Germinal center (tissue), 1 donor: ENCODE results near the gene PCGF1.
"Not testable (repeated sequence)": the region's sequence is repeated elsewhere in the genome, so short reads cannot be mapped to it uniquely, and the experiment has no call there.

Source experiments
- DNase-seq: peaks from one replicate; pipeline ENCODE4 v3.0.0; 2012; ENCODE audit warnings: mixed read lengths, low spot score

Gene PCGF1

GRCh38 chr2:74499267-74499939, 8.1 kb downstream of the PCGF1 start, which contains the start of gene LBX2:
LBX2 (minus strand) TSS chr2:74499603; CDS start chr2:74499537, 66 bp downstream.
- DNase-seq = no peak

GRCh38 chr2:74498500-74499266, 8.8 kb downstream of the PCGF1 start:
- no peak for DNase-seq

- DNase-seq = no peak
These were observed 9.6 kb downstream of the PCGF1 start for GRCh38 chr2:74497777-74498499.

GRCh38 chr2:74496997-74497776, 10.3 kb downstream of the PCGF1 start:
- no peak for DNase-seq

- no peak for DNase-seq
These were observed 12.1 kb downstream of the PCGF1 start for GRCh38 chr2:74495440-74495839.

- DNase-seq = no peak
These were observed 13.9 kb downstream of the PCGF1 start for GRCh38 chr2:74493546-74493945.

GRCh38 chr2:74491648-74492544, 15.6 kb downstream of the PCGF1 start:
- DNase-seq = no peak

- no peak for DNase-seq
These were observed 17.6 kb downstream of the PCGF1 start for GRCh38 chr2:74489906-74490305.

GRCh38 chr2:74488643-74489481, 18.6 kb downstream of the PCGF1 start:
- DNase-seq = no peak

- no peak for DNase-seq
These were observed 21.4 kb downstream of the PCGF1 start for GRCh38 chr2:74486141-74486540.

GRCh38 chr2:74483675-74484164, 23.8 kb downstream of the PCGF1 start:
- DNase-seq = not testable (repeated sequence)

GRCh38 chr2:74482801-74483674, 24.5 kb downstream of the PCGF1 start, which contains the start of the genes CCDC142 and TTC31:
CCDC142 (minus strand) TSS chr2:74482998; CDS start chr2:74482837, 161 bp downstream.
TTC31 (plus strand) TSS chr2:74483081; CDS start chr2:74483096, 15 bp downstream.
- peak; percentile 89 for DNase-seq

GRCh38 chr2:74481961-74482800, 25.3 kb downstream of the PCGF1 start:
- peak; percentile 63 for DNase-seq

GRCh38 chr2:74481431-74481830, 26.1 kb downstream of the PCGF1 start:
- DNase-seq = no peak

GRCh38 chr2:74474899-74475298, 32.6 kb downstream of the PCGF1 start:
- DNase-seq = no peak

- no peak for DNase-seq
These were observed 33.0 kb downstream of the PCGF1 start for GRCh38 chr2:74474481-74474880.

GRCh38 chr2:74472945-74473258, 34.6 kb downstream of the PCGF1 start:
- no peak for DNase-seq
